HCT116 (cell line): ENCODE results near the gene NPAS4.
"Not testable (repeated sequence)": the region's sequence is repeated elsewhere in the genome, so short reads cannot be mapped to it uniquely, and the experiment has no call there.

ENCODE experiments used
- YY1 ChIP-seq: IDR thresholded peaks from 2 replicates; pipeline ENCODE4 v1.6.1; 2011; ENCODE audit warnings: low read length, low read depth, moderate library complexity, mild to moderate bottlenecking; ENCODE audit not compliant: insufficient replicate concordance; ENCODE audit errors: extremely low read depth
- ZNF274 ChIP-seq: fragments of 200-500 bp; sonication (Bioruptor generic); IDR thresholded peaks from 2 replicates; pipeline ENCODE4 v1.6.1; 2014; ENCODE audit warnings: mild to moderate bottlenecking, low read depth, low read length, inconsistent platforms

GRCh38 chr11:66373690-66374287 is 47.0 kb upstream of the NPAS4 start:
- TF ChIP-seq YY1, ZNF274: not testable (repeated sequence)
